Body of pancreas (tissue), 4 donors: ENCODE results near the gene RAP1GAP2.

ENCODE experiments used
- CTCF ChIP-seq, 7 experiments: fragments of 450-650 bp in 4 of 7; fragments of 200-600 bp in 3 of 7; sonication (generic) in 3 of 7; IDR thresholded peaks; one replicate each; pipeline ENCODE4 v1.5.1; 2016 to 2019; ENCODE audit warnings: antibody characterized with exemption in 7 of 7
- POLR2A ChIP-seq, 3 donors: fragments of 450-650 bp; IDR thresholded peaks; one replicate each; pipeline ENCODE4 v1.6.1; 2016; ENCODE audit warnings: antibody characterized with exemption in 3 of 3, mild to moderate bottlenecking in 2 of 3

- no peak for TF ChIP-seq POLR2A (IDR thresholded peaks at IDR 0.05)
- TF ChIP-seq CTCF (IDR thresholded peaks at IDR 0.05) = no peak
These were observed 185.1 kb downstream of the RAP1GAP2 start for GRCh38 chr17:2981325-2981724.
